Psoas muscle (tissue), 8 donors: ENCODE data around the gene EDDM3A. TPM values are rescaled to one million over a fixed set of nuclear protein-coding genes. Genes with fewer than 3 reads are reported as not detected.
"Not testable (repeated sequence)": the region's sequence is repeated elsewhere in the genome, so short reads cannot be mapped to it uniquely, and the experiment has no call there.

Experiments
- ATAC-seq, 4 donors: fragments of 200-7000 bp; cut with Tn5 transposase; one replicate each; pipeline ENCODE4 v1.9.1; 2020; ENCODE audit warnings: moderate library complexity in 3 of 4, mild to moderate bottlenecking in 2 of 4
- DNase-seq, 2 donors: peaks; one replicate each; pipeline ENCODE4 v3.0.0-alpha.2; 2020
- H3K27ac ChIP-seq: fragments of 200-600 bp; one replicate; pipeline ENCODE4 v1.8.0; 2022
- H3K27me3 ChIP-seq, 3 donors: fragments of 200-600 bp in 1 of 3; one replicate each; pipeline versions ENCODE4 v1.6.1 to v1.8.0; 2013 to 2022; ENCODE audit warnings: low read length in 2 of 3, mild to moderate bottlenecking in 2 of 3, moderate library complexity in 1 of 3; ENCODE audit not compliant: insufficient read depth in 3 of 3
- H3K36me3 ChIP-seq, 2 donors: fragments of 200-600 bp in 1 of 2; one replicate each; pipeline versions ENCODE4 v1.6.1 to v1.8.0; 2013 to 2022; ENCODE audit warnings: low read depth in 1 of 2, mild to moderate bottlenecking in 1 of 2, moderate library complexity in 1 of 2; ENCODE audit not compliant: insufficient read depth in 1 of 2
- H3K4me1 ChIP-seq: fragments of 200-600 bp; one replicate; pipeline ENCODE4 v1.8.0; 2022
- H3K4me3 ChIP-seq: fragments of 200-600 bp; one replicate; pipeline ENCODE4 v1.8.0; 2022; ENCODE audit warnings: mild to moderate bottlenecking
- H3K9me3 ChIP-seq: fragments of 200-600 bp; one replicate; pipeline ENCODE4 v1.8.0; 2022
- WGBS, 3 donors: extraction: QIAGEN DNeasy Blood & Tissue Kit; methylation state at CpG; one replicate each; pipeline versions ENCODE4 v1.1.6 to v1.1.7; 2013; 5-methylcytosine and 5-hydroxymethylcytosine counted together
- intact Hi-C, 2 donors: fragments of 100-400 bp; cut with DNase I; formaldehyde crosslinking; loops; one replicate each; pipeline versions ENCODE4 v1.11.0 to v1.14.2; 2022
- polyA plus RNA-seq, 3 donors: library from polyadenylated mRNA; stranded (reverse); fragments of 200-250 nt; gene quantifications; one replicate each; pipeline ENCODE4 v1.2.3, GENCODE V29; 2013
- total RNA-seq, 4 donors: library from RNA; stranded (reverse); fragmentation: NEBNext Ultra II Directional in 2 of 4; extraction: Animal tissue kit (Norgen Biotek cat#: 25700) in 2 of 4; gene quantifications; one replicate each; pipeline versions ENCODE4 v1.2.1 to v1.2.4, GENCODE V29; 2021 to 2023
- TF ChIP-seq, protein P1 (sequence below): fragments of 200-600 bp; IDR thresholded peaks from one replicate; pipeline ENCODE4 v1.8.0; 2022; ENCODE audit warnings: antibody characterized with exemption
- donor health status: healthy with polysubstance abuse.
- donor health status: DM: no; HTN: no; CAD: no; lungs with moderate emphysema.
- donor health status: Bipolar disorder and iron deficiency.
- donor health status: healthy.
- donor health status: DM: yes; HTN: yes; CAD: no.
- donor health status: DM: no; HTN: no; CAD: no.
- donor health status: DM: no; HTN: no; CAD: no.
- donor health status: DM: yes; HTN: yes; CAD: no.

The EDDM3A gene
- total and polyA plus RNA-seq, 7 donors: 0.03 TPM; not detected in 6

DNA sequence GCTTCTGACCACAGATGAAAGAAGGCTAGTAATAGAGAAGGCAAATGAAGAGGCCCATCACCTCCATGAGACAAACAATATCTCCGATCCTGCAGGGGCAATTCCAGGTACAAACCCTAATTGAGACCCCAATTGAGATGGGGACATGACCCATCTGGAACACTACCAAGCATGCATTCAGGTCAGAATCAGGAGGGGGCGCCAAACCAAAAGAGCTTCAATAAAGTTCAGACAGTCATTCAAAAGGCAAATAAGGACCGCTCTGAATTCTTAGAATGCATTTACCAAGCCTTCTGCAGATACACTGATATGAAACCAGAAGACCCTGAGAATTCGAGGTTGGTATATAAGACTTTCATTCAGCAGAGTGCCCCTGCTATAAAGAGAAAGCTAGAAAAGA, 12.3 kb downstream of the EDDM3A start:
- Histone ChIP-seq H3K27me3 (no peaks in the 10 kb centered on the region), H3K9me3 (no peaks in the 10 kb centered on the region), H3K27ac (no peak overlapping the region), H3K4me3 (no peak overlapping the region), H3K36me3 (no peaks in the 10 kb centered on the region), H3K4me1 (no peaks in the 10 kb centered on the region)
- 51 to 58% (median 56%) methylated on average over 4 of the region's 4 CpGs for WGBS, 3 donors
- TF ChIP-seq, protein P1, sequence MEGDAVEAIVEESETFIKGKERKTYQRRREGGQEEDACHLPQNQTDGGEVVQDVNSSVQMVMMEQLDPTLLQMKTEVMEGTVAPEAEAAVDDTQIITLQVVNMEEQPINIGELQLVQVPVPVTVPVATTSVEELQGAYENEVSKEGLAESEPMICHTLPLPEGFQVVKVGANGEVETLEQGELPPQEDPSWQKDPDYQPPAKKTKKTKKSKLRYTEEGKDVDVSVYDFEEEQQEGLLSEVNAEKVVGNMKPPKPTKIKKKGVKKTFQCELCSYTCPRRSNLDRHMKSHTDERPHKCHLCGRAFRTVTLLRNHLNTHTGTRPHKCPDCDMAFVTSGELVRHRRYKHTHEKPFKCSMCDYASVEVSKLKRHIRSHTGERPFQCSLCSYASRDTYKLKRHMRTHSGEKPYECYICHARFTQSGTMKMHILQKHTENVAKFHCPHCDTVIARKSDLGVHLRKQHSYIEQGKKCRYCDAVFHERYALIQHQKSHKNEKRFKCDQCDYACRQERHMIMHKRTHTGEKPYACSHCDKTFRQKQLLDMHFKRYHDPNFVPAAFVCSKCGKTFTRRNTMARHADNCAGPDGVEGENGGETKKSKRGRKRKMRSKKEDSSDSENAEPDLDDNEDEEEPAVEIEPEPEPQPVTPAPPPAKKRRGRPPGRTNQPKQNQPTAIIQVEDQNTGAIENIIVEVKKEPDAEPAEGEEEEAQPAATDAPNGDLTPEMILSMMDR: peak; percentile 22
- DNase-seq (no peak), ATAC-seq (no peak)
- intact Hi-C loops: no loop called here

DNA sequence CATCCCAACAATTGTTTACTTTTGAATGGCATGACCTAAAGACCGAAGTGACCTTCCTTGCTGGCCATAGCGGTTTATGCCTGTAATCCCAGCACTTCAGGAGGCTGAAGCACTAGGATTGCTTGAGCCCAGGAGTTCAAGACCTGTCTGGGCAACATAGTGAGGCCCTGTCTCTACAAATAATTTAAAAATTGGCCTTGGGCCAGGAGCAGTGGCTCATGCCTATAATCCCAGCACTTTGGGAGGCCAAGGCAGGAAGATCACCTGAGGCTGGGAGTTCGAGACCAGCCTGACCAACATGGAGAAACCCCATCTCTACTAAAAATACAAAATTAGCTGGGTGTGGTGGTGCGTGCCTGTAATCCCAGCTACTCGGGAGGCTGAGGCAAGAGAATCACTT, 13.8 kb downstream of the EDDM3A start:
- ATAC-seq, H3K27ac ChIP-seq, DNase-seq, H3K4me3 ChIP-seq, H3K27me3 ChIP-seq, intact Hi-C loops, H3K9me3 ChIP-seq, H3K36me3 ChIP-seq, H3K4me1 ChIP-seq: not testable (repeated sequence)
- 87 to 92% (median 90%) methylated on average over 5 of the region's 5 CpGs for WGBS, 3 donors

DNA sequence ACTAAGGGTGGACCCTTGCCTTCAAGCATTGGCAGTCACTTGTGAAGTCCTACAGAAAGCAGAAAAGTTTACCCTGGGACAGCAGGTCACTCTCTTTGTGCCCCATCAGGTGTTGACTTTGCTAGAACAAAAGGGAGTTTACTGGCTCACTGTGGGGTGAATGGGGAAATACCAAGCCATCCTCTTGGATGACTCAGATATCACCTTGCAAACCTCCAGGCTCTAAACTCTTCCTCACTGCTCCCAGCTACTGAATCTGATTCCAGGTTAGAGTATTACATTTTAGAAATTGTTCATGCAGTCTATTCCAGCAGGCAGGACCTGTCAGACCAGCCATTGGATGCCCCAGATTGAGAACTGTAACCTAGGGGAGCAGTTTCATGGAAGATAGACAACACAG, 15.3 kb downstream of the EDDM3A start:
- Histone ChIP-seq H3K9me3 (no peaks in the 10 kb centered on the region), H3K4me3 (no peak overlapping the region), H3K27me3 (no peaks in the 10 kb centered on the region), H3K4me1 (no peaks in the 10 kb centered on the region), H3K27ac (no peak overlapping the region), H3K36me3 (no peaks in the 10 kb centered on the region)
- no peak for ATAC-seq
- intact Hi-C loops: no loop called here
- TF ChIP-seq, protein P1: no peak
- no peak for DNase-seq

DNA sequence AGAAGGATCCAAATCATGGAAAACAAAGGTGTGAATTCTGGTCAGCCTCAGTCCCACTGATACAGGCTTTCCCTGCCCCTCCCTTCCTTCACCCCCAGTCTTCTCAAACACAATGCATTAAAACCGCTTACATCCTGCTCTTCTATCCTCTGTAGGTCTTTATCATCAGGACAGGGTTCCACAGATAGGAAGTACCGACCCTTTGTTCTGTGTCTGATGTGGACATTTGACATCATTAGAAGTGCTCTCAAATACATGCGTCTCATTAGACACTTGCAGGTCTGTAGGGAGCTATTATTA, 22.9 kb downstream of the EDDM3A start:
- TF ChIP-seq, protein P1: no peak
- DNase-seq (no peak), ATAC-seq (no peak)
- Histone ChIP-seq H3K27ac (no peak overlapping the region), H3K27me3 (peaks cover 0 to 3% (median 0%) of the 10 kb centered on the region in 3 donors), H3K4me1 (no peaks in the 10 kb centered on the region), H3K36me3 (no peaks in the 10 kb centered on the region), H3K4me3 (no peak overlapping the region), H3K9me3 (no peaks in the 10 kb centered on the region)
- intact Hi-C loops: no loop called here
- WGBS, 3 donors: 63 to 78% (median 74%) methylated on average over 3 of the region's 3 CpGs

DNA sequence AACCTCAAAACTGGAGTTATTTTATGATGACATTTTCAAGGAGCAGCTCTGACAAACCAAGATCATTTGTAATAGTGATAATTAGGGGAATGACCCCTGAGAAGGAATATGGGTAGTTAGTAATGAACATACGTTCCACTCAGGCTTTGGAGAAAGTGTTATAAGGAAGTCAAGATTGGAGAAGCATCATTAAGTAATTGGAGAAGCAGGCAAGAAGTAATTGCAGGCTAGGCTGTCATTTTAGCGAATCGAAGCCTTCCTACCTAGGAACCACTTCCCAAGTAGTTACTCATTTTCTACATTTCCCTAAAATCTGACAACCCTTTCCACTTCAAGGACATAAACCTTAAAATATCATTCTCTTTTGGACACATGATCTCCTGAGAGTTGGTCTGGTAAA, 23.7 kb downstream of the EDDM3A start:
- TF ChIP-seq, protein P1: no peak
- peaks cover 0 to 3% (median 0%) of the 10 kb centered on the region in 3 donors for H3K27me3 ChIP-seq
- no peak overlapping the region for H3K27ac ChIP-seq
- 66 to 73% (median 67%) methylated on average over 3 of the region's 3 CpGs for WGBS, 3 donors
- no peak for DNase-seq
- no peaks in the 10 kb centered on the region for H3K36me3 ChIP-seq
- no peak overlapping the region for H3K4me3 ChIP-seq
- ATAC-seq: no peak
- intact Hi-C loops: no loop called here
- H3K9me3 ChIP-seq: no peaks in the 10 kb centered on the region
- no peaks in the 10 kb centered on the region for H3K4me1 ChIP-seq
